DOHH2 (cell line): ENCODE data around the gene SCLY.
A peak's percentile ranks its signal among the peaks of the same experiment; 100 is the strongest.

ENCODE experiments used
- H3F3A ChIP-seq: fragments of 200-600 bp; sonication (generic), shearing (Covaris generic); 2 replicates; pipeline ENCODE4 v1.6.0; 2016; ENCODE audit warnings: antibody characterized with exemption, mild to moderate bottlenecking; ENCODE audit not compliant: control insufficient read depth, insufficient read depth
- H3K27ac ChIP-seq: fragments of 200-600 bp; sonication (generic); 2 replicates; pipeline ENCODE4 v1.5.1; 2014; ENCODE audit warnings: low read depth, mild to moderate bottlenecking, low read length, moderate library complexity
- H3K27me3 ChIP-seq: fragments of 200-600 bp; sonication (generic); 2 replicates; pipeline ENCODE4 v1.6.1; 2014; ENCODE audit warnings: mild to moderate bottlenecking, low read length, mixed read lengths; ENCODE audit not compliant: control insufficient read depth
- H3K36me3 ChIP-seq: fragments of 200-600 bp; sonication (generic); 2 replicates; pipeline ENCODE4 v1.6.1; 2014; ENCODE audit warnings: mild to moderate bottlenecking, low read length, moderate library complexity, mixed read lengths; ENCODE audit not compliant: control insufficient read depth
- H3K4me1 ChIP-seq: fragments of 200-600 bp; sonication (generic); 2 replicates; pipeline ENCODE4 v1.6.1; 2014; ENCODE audit warnings: mild to moderate bottlenecking, low read length, mixed read lengths; ENCODE audit not compliant: control insufficient read depth
- H3K4me2 ChIP-seq: fragments of 200-600 bp; sonication (generic); 2 replicates; pipeline ENCODE4 v1.6.0; 2014; ENCODE audit warnings: mild to moderate bottlenecking, low read length, moderate library complexity
- H3K4me3 ChIP-seq: fragments of 200-600 bp; sonication (generic); 2 replicates; pipeline ENCODE4 v1.5.1; 2014; ENCODE audit warnings: mild to moderate bottlenecking, low read length, mixed read lengths
- H3K79me2 ChIP-seq: fragments of 200-600 bp; sonication (generic); 2 replicates; pipeline ENCODE4 v1.6.1; 2014; ENCODE audit warnings: mild to moderate bottlenecking, low read length, mixed read lengths; ENCODE audit not compliant: control insufficient read depth
- H3K9me2 ChIP-seq: fragments of 200-600 bp; sonication (generic); replicated peaks from 2 replicates; pipeline ENCODE4 v1.6.1; 2014; ENCODE audit warnings: mild to moderate bottlenecking, low read length, mixed read lengths; ENCODE audit not compliant: control insufficient read depth
- H3K9me3 ChIP-seq: fragments of 200-600 bp; sonication (generic); 2 replicates; pipeline ENCODE4 v1.6.1; 2014; ENCODE audit warnings: antibody characterized with exemption, low read length, mixed read lengths; ENCODE audit not compliant: control insufficient read depth, insufficient read depth
- H4K20me1 ChIP-seq: fragments of 200-600 bp; sonication (generic); 2 replicates; pipeline ENCODE4 v1.6.0; 2014; ENCODE audit warnings: low read depth, mild to moderate bottlenecking, antibody characterized with exemption, low read length, moderate library complexity; ENCODE audit not compliant: control insufficient read depth, insufficient read depth
- EZH2phosphoT487 ChIP-seq: fragments of 200-600 bp; sonication (generic); IDR thresholded peaks from 2 replicates; pipeline ENCODE4 v1.6.1; 2017; ENCODE audit warnings: borderline replicate concordance, mild to moderate bottlenecking, antibody characterized with exemption, low read length, moderate library complexity, mixed read lengths
- TF ChIP-seq, protein P1 (sequence below): fragments of 200-600 bp; sonication (generic); IDR thresholded peaks from one replicate; pipeline ENCODE4 v1.5.1; 2014; ENCODE audit warnings: antibody characterized with exemption, mild to moderate bottlenecking, low read depth, low read length; ENCODE audit not compliant: poor library complexity, severe bottlenecking

Gene SCLY

GRCh38 chr2:238106339-238106697, 45.5 kb downstream of the SCLY start:
- no peaks in the 10 kb centered on the region for H3K9me2 ChIP-seq
- no peaks in the 10 kb centered on the region for H3K9me3 ChIP-seq
- H3K27me3 ChIP-seq = no peaks in the 10 kb centered on the region
- H3K4me2 ChIP-seq = peak overlapping the region; percentile 97; the same call in 1 of the 2 replicates
- H3K36me3 ChIP-seq = no peaks in the 10 kb centered on the region
- peaks cover 47% of the 10 kb centered on the region for H3K4me1 ChIP-seq
- peaks cover 14% of the 10 kb centered on the region for H3F3A ChIP-seq
- H4K20me1 ChIP-seq = no peaks in the 10 kb centered on the region
- TF ChIP-seq, protein P1, sequence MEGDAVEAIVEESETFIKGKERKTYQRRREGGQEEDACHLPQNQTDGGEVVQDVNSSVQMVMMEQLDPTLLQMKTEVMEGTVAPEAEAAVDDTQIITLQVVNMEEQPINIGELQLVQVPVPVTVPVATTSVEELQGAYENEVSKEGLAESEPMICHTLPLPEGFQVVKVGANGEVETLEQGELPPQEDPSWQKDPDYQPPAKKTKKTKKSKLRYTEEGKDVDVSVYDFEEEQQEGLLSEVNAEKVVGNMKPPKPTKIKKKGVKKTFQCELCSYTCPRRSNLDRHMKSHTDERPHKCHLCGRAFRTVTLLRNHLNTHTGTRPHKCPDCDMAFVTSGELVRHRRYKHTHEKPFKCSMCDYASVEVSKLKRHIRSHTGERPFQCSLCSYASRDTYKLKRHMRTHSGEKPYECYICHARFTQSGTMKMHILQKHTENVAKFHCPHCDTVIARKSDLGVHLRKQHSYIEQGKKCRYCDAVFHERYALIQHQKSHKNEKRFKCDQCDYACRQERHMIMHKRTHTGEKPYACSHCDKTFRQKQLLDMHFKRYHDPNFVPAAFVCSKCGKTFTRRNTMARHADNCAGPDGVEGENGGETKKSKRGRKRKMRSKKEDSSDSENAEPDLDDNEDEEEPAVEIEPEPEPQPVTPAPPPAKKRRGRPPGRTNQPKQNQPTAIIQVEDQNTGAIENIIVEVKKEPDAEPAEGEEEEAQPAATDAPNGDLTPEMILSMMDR = no peak
- H3K79me2 ChIP-seq = no peaks in the 10 kb centered on the region
- H3K27ac ChIP-seq = no peak overlapping the region
- H3K4me3 ChIP-seq = 0 out of 2 replicates have a peak overlapping the region, but pooled peaks have one; percentile 73

DNA sequence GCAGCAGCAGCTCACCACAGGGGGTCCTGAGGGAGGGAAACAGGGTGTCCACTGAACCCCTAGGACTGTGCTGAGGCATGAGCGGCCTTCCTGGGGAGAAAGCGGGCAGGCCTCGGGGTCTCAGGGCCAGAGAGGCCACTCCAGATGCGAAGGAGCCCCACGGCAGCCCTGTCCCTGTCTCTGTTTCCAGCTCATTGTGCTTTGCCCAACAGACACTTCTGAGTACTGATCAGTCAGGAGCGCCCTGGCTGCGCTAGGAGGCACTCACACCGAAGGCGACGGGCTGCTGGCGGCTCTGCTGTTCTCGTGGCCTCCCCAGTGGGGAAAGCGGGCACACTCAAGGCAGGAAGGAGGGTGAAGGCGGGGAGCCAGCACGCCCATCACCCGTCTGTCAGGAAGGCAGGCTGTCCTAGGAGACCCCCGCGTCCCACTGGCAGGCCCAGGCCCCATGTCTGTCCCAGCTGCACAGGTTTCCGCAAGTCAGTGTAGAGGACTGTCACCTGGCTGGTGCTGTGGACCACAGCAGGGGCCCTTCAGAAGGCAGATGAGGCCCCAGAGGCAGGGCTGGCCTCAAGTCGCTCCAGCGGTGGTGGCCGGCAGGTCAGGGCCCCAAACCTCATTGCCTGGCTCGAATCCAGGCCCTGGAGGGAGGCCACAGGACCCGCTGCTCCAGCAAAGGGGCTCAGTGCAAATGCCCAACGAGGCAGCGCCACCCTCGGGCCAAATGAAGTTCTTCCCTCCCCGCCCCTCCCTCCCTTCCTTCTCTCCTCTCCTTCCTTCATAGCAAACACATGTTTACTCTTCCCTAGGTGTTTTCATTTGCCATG, 46.1 kb downstream of the SCLY start:
- TF ChIP-seq EZH2phosphoT487 = no peak
- TF ChIP-seq, protein P1 = peak; percentile 70
- no peaks in the 10 kb centered on the region for H4K20me1 ChIP-seq
- no peaks in the 10 kb centered on the region for H3K27me3 ChIP-seq
- no peaks in the 10 kb centered on the region for H3K9me2 ChIP-seq
- peaks cover 47% of the 10 kb centered on the region for H3K4me1 ChIP-seq
- peak overlapping the region; percentile 97 for H3K4me2 ChIP-seq
- H3K36me3 ChIP-seq = no peaks in the 10 kb centered on the region
- H3K4me3 ChIP-seq = peak overlapping the region; percentile 73
- H3K27ac ChIP-seq = peak overlapping the region; percentile 89
- no peaks in the 10 kb centered on the region for H3K9me3 ChIP-seq
- H3K79me2 ChIP-seq = no peaks in the 10 kb centered on the region
- peaks cover 16% of the 10 kb centered on the region for H3F3A ChIP-seq

- H3K27ac ChIP-seq = peak overlapping the region; percentile 89
- peak overlapping the region; percentile 73 for H3K4me3 ChIP-seq
- H3F3A ChIP-seq = peaks cover 17% of the 10 kb centered on the region
- no peaks in the 10 kb centered on the region for H3K79me2 ChIP-seq
- H4K20me1 ChIP-seq = no peaks in the 10 kb centered on the region
- peaks cover 47% of the 10 kb centered on the region for H3K4me1 ChIP-seq
- H3K9me3 ChIP-seq = 0 out of 2 replicates have a peak, but pooled peaks cover 3% of the 10 kb centered on the region
- no peaks in the 10 kb centered on the region for H3K27me3 ChIP-seq
- H3K9me2 ChIP-seq = no peaks in the 10 kb centered on the region
- TF ChIP-seq, protein P1 = no peak
- TF ChIP-seq EZH2phosphoT487 = no peak
- H3K36me3 ChIP-seq = no peaks in the 10 kb centered on the region
- H3K4me2 ChIP-seq = peak overlapping the region; percentile 97
Measured at GRCh38 chr2:238107525-238108422, 47.0 kb downstream of the SCLY start.
